NCI-H128 (cell line): ENCODE measurements around the gene COL13A1.

Source experiments
- DNase-seq: peaks from one replicate; lab custom pipeline; 2025; ENCODE audit not compliant: unreplicated experiment; lab: John Stamatoyannopoulos, UW

Gene COL13A1

DNA sequence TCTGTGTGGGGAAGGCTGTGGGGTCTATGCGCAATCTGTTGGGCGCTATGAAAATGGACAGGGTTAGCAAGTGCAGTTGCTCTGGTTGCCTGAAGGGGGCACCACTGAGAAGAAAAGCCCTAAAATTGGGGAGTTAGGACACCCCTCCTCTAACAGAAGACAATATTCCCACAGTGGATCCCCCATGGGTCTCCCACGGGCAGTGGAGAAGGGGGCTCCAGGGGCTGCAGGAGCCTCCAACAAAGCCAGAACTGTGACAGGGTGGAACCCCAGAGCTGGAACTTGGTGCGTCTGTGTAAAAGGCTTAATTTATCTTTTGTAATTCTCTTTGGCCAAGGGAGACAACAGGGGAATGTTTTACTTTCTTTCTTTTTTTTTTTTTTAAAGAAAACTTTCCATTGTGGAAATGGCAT, 12.5 kb upstream of the COL13A1 start:
- DNase-seq, result no peak

DNA sequence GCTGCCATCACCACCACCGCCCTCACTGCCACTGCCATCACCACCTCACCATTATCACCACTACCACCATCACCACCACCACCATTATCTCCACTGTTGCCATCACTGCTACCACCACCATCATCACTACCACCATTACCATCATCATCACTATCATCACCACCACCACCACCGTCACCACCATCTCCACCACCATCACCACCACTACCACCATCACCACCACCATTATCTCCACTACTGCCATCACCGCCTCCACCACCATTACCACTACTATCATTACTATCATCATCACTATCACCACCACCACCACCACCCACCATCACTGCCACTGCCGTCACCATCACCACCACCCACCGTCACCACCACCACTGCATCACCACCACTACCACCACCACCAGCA, 9.9 kb upstream of the COL13A1 start:
- no peak for DNase-seq

DNA sequence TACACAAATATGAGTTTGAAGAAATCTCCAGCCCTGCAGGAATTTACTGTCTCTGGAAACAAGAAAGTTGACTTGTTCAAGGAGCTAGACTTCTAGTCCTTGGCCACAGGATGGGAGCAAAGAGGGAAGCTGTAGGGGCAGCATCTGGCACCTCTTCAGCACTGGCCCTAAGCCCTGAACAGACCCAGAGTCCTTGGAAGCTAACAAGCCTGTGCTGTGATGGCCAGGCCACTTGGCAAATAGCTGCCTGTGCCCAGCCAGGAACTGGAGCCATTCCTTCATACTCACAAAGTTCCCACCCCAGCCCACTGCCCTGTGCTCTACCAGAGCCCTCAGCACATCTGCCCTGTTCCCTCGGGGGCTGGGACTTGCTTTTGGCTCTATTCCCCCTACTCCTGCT, 9.4 kb upstream of the COL13A1 start:
- no peak for DNase-seq

DNA sequence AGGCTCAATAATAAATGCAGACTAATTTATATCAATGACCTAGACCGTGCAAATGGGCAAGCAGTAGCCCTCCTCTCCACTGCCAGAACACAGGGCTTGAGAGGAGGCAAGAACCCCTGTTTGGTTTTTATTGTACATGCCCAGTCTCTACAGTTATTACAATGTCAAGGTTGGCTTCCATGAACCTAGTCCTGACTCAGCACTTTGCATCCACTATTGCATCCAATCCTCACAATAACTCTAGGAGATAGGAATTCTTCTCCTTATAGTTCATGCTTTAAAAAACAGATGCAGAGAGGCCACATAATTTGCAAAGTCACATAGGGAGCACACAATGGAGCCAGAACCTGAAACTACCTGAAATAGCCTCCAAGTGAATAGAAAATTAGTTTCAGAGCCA, 7.0 kb upstream of the COL13A1 start:
- DNase-seq, result no peak

DNA sequence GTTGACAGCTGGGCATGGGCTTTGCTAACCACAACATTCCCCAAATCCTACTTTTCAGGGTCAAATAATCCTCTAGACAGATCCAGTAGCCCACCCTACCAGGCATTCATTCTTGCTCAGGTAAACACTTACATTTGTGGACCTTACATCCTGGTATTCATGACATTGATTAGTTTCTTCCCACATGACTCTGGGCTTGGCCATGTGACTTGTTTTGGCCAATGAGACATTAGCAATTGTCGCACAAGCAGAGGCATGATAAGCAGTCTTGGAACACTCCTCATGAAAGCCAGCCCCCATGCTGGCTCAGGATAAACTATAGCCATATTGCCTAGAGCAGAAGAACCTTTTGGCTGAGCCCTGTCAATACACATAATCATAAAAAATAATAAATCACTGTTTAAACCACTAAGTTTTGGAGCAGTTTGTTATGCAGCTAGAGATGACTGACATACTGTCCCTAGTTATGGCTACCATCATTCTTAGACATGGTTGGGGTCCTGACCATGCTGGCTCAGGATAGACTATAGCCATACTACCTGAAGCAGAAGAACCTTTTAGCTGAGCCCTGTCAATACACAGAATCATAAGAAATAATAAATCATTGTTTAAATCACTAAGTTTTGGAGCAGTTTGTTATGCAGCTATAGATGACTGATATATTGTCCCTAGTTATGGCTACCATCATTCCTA, 6.3 kb upstream of the COL13A1 start:
- no peak for DNase-seq

DNA sequence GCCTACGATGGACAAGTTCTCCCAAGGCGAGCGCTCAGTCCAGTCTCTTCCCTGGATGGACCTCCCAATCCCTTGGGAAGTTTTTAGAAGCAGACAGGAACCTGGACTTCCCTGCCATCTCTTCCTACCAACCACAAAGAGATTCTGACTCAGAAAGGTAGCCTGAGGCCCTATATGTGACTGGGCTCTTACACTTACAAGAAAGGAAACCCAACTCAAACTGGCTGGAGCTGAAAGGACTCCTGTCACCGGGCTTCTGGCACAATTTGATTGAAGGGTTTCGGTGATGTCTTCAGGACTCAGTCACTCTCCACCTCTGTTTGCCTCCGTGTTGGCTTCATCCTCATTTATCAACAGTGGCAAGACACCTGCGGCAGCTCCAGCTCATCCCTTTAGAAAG, 3.7 kb upstream of the COL13A1 start:
- DNase-seq, result no peak

DNA sequence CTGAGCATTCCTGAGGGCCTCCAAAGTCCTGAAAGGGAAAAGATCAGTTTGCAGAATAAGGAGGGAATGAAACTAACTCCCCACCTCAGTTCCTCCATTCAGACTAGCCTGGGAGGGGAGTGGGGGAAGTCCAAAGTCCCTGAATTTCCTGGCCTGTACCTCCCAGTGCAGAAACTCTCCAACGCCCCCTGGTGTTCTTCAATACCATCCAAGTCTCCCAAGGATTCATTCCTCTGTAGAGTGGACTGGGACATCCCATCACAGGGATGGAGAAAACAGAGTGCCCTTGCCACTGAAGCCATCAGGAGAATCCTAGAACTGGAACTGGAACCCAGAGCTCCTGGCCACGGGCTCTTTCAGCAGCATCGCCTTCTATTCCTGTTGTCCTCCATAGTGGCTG, 1.6 kb upstream of the COL13A1 start:
- no peak for DNase-seq

DNA sequence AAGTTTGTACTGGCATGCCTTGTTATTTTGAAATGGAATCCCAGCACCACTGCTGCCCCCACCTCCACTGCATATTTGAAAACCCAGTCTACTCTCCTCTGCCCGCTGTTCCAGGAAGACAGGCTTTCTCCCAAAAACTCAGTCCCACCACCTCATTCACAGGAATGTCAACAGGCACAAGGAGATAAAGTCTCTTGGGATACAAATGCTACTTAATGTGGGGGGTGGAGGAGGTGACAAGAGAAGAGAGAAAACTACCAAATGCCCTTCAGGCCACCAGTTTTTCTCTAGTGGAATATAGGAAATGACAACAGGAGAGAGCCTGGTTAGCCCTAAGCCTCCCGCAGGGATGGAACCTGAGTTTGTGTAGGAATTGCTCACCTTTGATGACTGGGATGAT, 1.0 kb upstream of the COL13A1 start:
- DNase-seq, result no peak

DNA sequence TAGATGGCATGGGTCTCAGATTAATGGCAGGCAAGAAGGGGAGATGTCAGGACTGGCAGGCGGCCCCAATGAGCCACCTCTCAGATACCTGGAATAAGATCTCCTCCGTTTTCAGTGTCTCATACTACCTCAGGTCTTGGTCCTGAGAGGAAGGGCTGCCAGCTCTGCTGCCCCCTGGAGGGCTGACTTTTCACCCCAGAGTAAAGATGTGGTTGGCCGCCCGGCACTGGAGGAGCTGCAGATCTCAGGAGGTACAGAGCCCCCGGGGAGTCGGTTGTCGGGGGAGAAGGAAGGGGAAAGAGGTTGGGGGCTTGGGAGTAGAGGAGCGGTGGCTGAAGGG, 642 bp upstream of the COL13A1 start:
- DNase-seq, result no peak

DNA sequence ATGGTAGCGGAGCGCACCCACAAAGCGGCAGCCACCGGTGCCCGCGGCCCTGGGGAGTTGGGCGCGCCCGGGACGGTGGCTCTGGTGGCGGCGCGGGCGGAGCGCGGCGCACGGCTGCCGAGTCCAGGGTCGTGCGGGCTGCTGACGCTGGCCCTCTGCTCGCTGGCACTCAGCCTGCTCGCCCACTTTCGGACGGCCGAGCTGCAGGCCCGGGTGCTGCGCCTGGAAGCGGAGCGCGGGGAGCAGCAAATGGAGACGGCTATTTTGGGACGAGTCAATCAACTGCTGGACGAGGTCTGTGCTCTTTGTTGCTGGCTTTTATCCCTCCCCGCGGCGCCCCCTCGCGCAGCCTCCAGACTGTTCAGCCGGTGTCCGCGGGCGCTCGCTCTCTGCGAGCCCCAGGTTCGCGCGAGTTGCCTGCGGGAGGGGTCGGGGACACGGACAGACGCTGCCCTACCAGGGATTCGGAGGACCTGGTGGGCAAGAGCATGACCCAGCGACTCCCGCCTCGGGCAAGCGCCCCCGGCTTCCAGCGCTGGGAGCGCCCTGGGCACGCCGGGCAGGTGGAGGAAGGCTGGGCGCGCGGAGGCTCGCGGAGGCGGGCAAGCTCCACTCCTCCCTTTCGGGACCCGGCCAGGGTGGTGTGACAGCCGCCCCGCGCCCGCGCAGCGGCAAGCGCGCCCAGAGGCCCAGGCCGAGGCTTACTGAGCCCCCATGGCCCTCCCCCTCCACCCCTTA, 887 bp downstream of the COL13A1 start:
- DNase-seq, result no peak

DNA sequence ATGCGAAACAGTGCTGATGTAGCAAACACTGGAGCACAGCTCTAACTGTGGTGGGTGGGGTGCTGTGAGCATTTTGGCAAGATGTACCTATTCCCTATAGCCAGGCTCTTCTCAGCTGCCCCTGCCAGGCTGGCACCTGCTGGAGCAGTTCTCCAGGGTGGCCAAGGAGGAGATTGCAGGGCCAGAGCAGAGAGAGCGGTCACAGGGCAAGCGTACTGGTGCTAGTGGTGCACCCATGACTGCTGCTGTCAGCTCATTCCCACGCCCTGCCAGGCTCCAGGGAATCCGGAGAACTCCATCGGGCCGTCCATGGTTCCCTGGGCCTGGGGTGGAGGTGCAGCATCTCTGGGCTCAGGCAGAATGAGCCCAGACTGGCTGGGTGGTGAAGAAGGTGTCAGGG, 2.1 kb downstream of the COL13A1 start:
- no peak for DNase-seq

DNA sequence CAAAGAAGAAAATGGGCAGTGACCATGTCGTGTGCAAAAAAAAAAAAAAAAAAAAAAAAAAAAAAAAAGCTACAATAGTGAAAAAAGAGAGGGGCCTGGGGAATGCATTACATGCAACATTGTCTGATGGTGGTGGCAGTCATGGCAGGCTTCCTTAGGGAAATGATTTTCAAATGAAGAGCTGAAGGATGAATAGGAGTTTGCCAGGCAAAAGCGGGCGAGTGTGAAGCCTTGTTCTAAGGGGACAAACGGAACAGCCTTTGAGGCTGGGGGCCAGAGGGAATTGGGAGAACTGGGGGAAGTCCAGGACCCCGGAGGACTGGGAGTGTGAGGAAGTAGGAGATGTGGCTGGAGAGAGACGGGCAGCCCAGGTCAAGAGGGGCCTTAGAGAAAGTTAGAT, 3.1 kb downstream of the COL13A1 start:
- no peak for DNase-seq

DNA sequence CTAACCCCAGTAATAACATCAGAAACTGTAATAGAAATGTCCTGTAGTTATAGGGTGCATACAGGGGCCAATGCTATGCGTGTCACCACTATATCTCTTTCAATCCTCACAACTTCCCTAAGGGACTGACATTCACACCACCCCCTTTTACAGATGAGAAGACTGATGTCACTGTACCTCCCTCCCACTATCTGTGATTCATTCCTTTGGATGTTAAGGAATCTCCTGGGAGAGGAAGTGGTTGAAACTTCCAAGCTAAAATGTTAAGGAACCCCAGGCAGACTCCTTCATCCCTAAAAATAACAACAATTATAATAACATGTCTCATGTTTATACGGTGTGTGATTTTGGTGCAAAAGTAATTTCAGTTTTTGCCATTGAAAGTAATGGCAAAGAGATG, 5.4 kb downstream of the COL13A1 start:
- DNase-seq, result no peak

DNA sequence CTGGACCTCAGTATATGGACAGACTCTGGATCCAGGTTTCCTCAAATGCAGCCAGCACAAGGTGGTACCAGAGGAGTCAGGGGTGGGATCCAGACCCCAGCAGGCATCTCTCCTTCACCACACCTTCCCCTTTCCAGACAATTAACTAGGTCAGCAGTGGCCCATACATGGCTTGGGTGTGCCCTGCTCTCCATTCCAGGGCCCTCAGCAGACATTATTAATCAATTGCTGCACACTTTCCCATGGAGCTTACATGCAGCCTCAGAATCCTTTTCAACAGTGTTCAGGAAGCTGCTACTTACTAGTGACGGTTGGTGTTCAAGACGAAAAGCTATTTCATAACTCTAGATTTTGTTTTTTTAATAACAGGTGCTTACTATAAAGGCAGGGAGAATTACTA, 6.0 kb downstream of the COL13A1 start:
- no peak for DNase-seq

DNA sequence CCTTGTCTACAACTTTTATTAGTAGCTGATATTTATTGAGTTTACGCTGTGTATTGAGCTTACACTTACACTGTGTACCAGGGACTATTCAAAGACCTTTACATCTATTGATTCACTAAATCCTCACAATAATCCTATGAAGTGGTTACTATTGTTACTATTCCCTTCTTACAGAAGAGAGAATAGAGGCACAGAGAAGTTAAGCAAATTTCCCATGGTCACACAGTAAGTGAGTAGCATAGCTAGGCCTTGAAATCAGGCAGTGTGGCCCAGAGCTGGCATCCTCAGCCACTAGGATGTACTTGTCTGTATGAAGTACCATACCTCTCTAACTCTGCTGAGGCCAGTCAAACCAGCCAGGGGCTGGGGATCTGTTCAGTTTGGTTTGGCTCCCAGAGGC, 7.6 kb downstream of the COL13A1 start:
- no peak for DNase-seq

DNA sequence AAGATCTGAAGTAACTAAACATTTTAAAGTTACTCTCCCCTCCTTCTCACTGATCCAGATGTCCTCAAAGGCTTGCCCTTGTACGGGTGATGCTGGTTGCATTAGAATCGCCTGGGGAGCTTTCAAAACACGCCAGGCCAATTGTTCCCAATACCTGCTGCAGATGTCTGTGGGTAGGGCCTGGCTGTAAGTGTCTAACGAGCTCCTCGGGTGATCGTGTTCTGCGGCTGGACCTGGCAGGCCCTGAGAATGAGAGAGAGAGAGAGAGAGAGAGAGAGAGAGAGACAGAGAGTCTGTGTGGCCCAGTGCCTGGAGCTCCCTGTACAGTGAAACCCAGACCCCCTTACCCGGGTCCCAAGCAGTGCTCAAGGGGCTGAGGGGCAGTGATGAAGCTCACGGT, 8.4 kb downstream of the COL13A1 start:
- DNase-seq, result no peak

DNA sequence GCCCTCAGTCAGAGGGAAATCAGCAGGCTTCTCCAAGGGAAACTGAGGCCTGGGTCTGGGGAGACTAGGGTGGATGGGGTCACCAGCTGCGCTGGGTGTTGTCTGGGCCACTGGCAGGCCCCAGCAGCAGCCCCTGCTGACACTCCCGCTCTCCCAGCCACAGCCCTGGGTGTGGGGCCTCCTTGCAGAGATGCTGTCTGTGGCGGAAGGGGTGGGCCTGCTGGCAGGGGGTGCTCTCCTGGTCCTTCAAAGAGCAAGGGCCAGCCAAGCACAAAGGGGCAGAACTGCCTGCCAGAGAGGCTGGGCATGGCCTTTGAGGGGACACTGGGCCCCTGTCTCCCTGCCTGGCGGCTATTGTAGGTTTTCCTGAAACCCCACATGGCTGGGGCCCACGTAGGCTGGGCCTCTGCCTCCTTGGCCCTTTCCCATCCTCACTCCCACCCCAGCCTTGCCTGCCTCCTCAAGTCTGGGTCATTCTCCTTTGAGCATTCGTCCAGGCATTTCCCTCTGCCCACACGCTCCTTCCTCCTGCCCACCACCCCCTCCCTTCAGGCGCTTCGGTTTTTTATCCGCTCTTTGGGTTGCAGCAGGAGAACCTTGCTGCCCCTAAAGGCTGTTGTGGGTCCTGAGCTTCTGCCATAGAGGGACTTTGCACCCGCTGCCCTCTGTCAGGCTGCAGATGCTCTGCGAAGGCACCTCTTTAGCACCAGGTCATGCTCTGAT, 9.1 kb downstream of the COL13A1 start:
- no peak for DNase-seq

DNA sequence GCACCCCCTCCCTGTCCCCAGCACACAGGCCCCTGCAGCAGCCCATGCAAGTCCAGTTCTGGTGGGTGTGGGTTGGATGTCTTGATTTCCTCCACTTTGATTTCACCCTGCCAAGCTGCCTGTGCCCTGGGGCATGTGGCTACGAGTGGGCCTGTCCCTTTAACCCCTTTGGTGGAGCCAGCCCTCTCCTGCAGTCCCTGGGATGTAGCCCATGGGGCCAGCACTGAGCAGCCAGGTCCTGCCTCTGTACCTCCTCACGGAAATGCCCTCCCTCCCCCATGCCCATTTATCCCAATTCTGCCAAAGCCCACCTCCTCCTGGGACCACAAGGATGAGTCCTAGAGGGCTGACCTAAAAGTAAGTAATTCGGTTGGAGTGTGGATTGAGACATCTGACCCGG, 11.9 kb downstream of the COL13A1 start:
- no peak for DNase-seq

DNA sequence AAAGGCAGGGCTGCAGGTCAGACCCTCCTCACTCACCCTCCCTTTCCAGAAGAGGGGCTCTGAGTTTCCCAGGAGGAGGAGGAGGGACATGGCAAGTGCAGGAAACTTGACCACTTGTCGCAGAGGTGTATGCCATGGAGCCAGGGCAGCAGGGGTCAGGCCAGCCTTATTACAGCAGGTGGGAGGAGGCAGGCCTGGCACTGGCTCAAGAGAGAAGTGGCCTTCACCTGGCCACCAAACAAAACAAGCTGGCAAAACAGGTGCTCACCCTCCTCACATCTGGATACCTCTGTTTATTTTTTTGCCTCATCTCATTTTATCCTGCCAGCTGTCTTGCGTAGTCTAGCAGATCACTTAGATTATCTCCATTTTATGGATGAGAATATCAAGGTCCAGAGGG, 12.5 kb downstream of the COL13A1 start:
- DNase-seq, result no peak

DNA sequence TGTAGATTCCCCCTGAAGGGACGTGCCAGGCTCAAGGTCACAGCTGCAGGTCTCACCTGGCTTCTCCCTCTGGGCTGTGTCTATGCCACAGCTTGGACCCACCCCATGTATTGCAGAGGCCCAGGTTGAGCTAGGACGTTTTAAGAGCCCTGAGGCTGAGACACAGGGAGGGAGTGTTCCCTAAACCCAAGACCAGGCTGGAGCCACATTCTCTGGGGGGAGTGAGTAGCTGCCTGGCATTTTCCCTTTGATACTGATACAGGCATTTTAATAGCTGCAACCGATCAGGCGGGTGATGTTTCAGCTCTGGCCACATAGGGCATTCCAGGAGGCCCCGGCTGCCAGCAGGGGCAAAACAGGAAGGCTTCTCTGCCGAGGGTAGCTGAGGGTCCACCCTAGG, 13.4 kb downstream of the COL13A1 start:
- no peak for DNase-seq

DNA sequence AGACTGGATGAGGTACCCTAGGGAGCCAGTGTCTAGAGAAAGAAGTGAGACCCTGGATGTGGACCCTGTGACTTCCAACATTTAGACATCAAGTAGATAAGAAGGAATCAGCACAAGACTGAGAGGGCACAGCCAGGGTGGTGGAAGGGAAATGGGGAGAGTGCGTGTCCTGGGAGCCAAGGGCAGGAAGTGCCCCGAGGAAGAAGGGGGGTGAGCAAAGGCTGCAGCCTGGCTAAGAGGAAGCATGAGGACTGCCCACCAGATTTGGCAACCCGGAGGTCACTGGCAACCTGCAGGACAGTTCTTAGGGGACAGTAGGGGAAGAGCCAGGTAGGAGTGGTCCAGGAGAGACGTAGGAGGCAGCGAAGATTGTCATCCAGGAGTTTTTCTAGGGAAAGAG, 14.8 kb downstream of the COL13A1 start:
- no peak for DNase-seq

DNA sequence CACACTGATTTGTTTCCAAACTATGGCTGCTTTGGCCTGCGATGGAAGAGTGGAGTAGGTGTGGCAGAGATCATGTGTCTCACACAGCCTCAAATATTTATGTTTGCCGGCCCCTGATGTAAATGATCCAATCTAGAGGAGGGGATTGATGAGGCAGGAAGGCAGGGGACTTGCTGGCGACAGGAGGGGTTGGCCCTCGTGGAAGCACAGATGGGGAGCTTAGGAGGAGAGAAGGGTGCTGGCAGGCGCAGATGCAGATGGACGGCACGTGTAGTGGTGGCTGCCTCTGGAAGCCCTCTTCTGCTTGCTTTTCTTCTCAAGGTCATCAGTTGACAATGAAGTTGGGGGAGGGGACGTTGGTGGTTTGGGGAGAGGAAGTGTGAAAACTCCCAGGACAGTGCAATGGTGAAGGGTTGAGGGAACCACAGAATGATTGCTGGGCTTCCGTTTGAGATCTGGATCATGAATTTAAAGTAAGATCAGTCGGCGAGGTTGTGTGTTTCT, 15.4 kb downstream of the COL13A1 start:
- DNase-seq, result no peak
